ENCODE measurements around the gene KCNJ15. TPM values are rescaled to one million over a fixed set of nuclear protein-coding genes. Genes with fewer than 3 reads are reported as not detected.

The KCNJ15 gene
- total and polyA plus RNA-seq, 2 of the 4 experiments (the other 2 are of a cell fraction) = under 0.01 to 0.07 TPM

GRCh38 chr21:38354746-38355145 is 98.0 kb downstream of the KCNJ15 start:
- Histone ChIP-seq H2AFZ (replicated peaks; ENCODE audit: low read length, poor library complexity) (no peak overlapping the region), H3K9me1 (ENCODE audit: insufficient read depth, low read length) (peaks cover 6% of the 10 kb centered on the region; the same call in 1 of the 2 replicates), H3K27ac (ENCODE audit: insufficient read depth, low read length) (no peak overlapping the region), H3K4ac (ENCODE audit: low read depth, low read length) (no peak overlapping the region), H3K9ac (ENCODE audit: low read depth, low read length) (no peak overlapping the region), H3K56ac (ENCODE audit: extremely low read depth, insufficient read depth, low read length) (no peak overlapping the region), H2AK5ac (ENCODE audit: low read depth, low read length) (peak overlapping the region; percentile 27; the same call in 1 of the 2 replicates), H3K23ac (ENCODE audit: low read depth, low read length) (no peak overlapping the region), H3K18ac (ENCODE audit: low read depth, low read length) (no peak overlapping the region), H3K4me1 (ENCODE audit: control insufficient read depth, insufficient read depth, low read length) (peaks cover 14% of the 10 kb centered on the region), H3K14ac (replicated peaks; ENCODE audit: low read depth, low read length) (no peak overlapping the region), H4K91ac (ENCODE audit: insufficient read depth, low read depth, low read length) (no peak overlapping the region; the same call in 1 of the 2 replicates), H2AK9ac (replicated peaks; ENCODE audit: low read depth, low read length, poor library complexity) (no peak overlapping the region), H3K4me3 (ENCODE audit: insufficient read depth, low read depth, low read length) (no peak overlapping the region), H3K4me2 (ENCODE audit: low read depth, low read length) (no peak overlapping the region), H4K8ac (ENCODE audit: low read depth in 2 of 2, low read length in 2 of 2) (no peak overlapping the region), H2BK15ac (ENCODE audit: low read depth, low read length) (0 out of 3 replicates have a peak overlapping the region, but pooled peaks have one; percentile 6), H3K79me1 (ENCODE audit: low read depth in 1 of 2, low read length in 2 of 2) (peaks cover 0 to 5% of the 10 kb centered on the region in 2 experiments; a peak in 1 of 4 replicates), H4K20me1 (ENCODE audit: insufficient read depth, low read length) (no peaks in the 10 kb centered on the region), H2BK20ac (ENCODE audit: low read depth, low read length) (no peak overlapping the region), H2BK120ac (ENCODE audit: low read depth, low read length) (0 out of 2 replicates have a peak overlapping the region, but pooled peaks have one; percentile 9), H2BK5ac (ENCODE audit: low read depth, low read length, poor library complexity, severe bottlenecking) (no peak overlapping the region), H3K36me3 (ENCODE audit: control insufficient read depth, insufficient read depth, low read length) (no peaks in the 10 kb centered on the region), H3K27me3 (ENCODE audit: control insufficient read depth, insufficient read depth, low read length) (peaks cover 7% of the 10 kb centered on the region; the same call in 1 of the 2 replicates), H4K5ac (ENCODE audit: low read depth, low read length) (no peak overlapping the region), H3K9me3 (ENCODE audit: control insufficient read depth, insufficient read depth, low read length) (no peaks in the 10 kb centered on the region)
- ATAC-seq (ENCODE audit: low read depth) = no peak
- intact Hi-C loops (cut with micrococcal nuclease) = loop anchor here (5.0 kb wide), 2 partner anchors 772 to 783 kb away; no protein-coding TSS in a partner anchor
- dilution Hi-C loops (cut with HindIII; ENCODE audit: low sequenced_read_pairs, unreplicated experiment) = loop anchor here (25.0 kb wide), 1 partner anchor 142 kb away; no protein-coding TSS in a partner anchor
- DNase-seq = no peak
- WGBS, 2 experiments (ENCODE audit: extremely low coverage in 2 of 2, insufficient read length in 1 of 2) = no CpG with 5 or more reads among the region's 2 CpGs
- POLR2A ChIA-PET (ENCODE audit: unreplicated experiment) = no interaction called here
- no peak for TF ChIP-seq NFE2L2 (IDR thresholded peaks at IDR 0.05; ENCODE audit: low read depth, low read length)
- no peak for TF ChIP-seq MAZ (IDR thresholded peaks at IDR 0.05; ENCODE audit: borderline replicate concordance, low read depth, low read length)
- TF ChIP-seq ELK1 (IDR thresholded peaks at IDR 0.05; ENCODE audit: borderline replicate concordance, low read depth, low read length) = no peak
- TF ChIP-seq CTCF (conservative IDR thresholded peaks at IDR 0.05; ENCODE audit: low read depth, low read length) = no peak
- no peak for TF ChIP-seq FOS (IDR thresholded peaks at IDR 0.05; ENCODE audit: low read depth, low read length)
- TF ChIP-seq CEBPB (IDR thresholded peaks at IDR 0.05; ENCODE audit: low read depth, low read length) = no peak
- no peak for TF ChIP-seq SMC3 (IDR thresholded peaks at IDR 0.05; ENCODE audit: low read depth, low read length)
- no peak for TF ChIP-seq BHLHE40 (IDR thresholded peaks at IDR 0.05; ENCODE audit: low read depth, low read length)
- TF ChIP-seq RCOR1 (IDR thresholded peaks at IDR 0.05; ENCODE audit: insufficient replicate concordance, low read length) = no peak
- TF ChIP-seq USF2 (IDR thresholded peaks at IDR 0.05; ENCODE audit: low read depth, low read length) = no peak
- TF ChIP-seq RAD21 (IDR thresholded peaks at IDR 0.05; ENCODE audit: low read length) = no peak
- TF ChIP-seq CHD1 (IDR thresholded peaks at IDR 0.05; ENCODE audit: low read depth, low read length) = no peak
- no peak for TF ChIP-seq POLR2A (IDR thresholded peaks at IDR 0.05; ENCODE audit: low read depth, low read length)
- no peak for TF ChIP-seq MAFK (IDR thresholded peaks at IDR 0.05; ENCODE audit: low read depth, low read length)
- no TSS peak for BruUV-seq (replicated peaks)
- in situ Hi-C loops (cut with MboI; ENCODE audit: low sequenced_read_pairs) = loop anchor here (5.0 to 25.0 kb wide), 4 partner anchors 142 to 642 kb away; no protein-coding TSS in a partner anchor
- CTCF ChIA-PET = interaction anchor here (0.5 to 2.5 kb wide), 7 partner anchors 38 to 784 kb away, joined by 3 to 8 read pairs (median 3); no protein-coding TSS in a partner anchor

Measured in IMR-90 (cell line).